AG09309 (cell line): Measurements from ENCODE around the gene CAPN8.
A peak's percentile ranks its signal among the peaks of the same experiment; 100 is the strongest.

Experiments
- DNase-seq: peaks from one replicate; pipeline ENCODE4 v3.0.0-alpha.2; 2010; ENCODE audit warnings: low read depth
- H3K4me3 ChIP-seq: 2 replicates; pipeline ENCODE4 v1.5.1; 2011; ENCODE audit warnings: mild to moderate bottlenecking, low read depth, low read length, moderate library complexity; ENCODE audit not compliant: control insufficient read depth
- CTCF ChIP-seq: IDR thresholded peaks from 2 replicates; pipeline ENCODE4 v1.5.1; 2011; ENCODE audit warnings: mild to moderate bottlenecking, low read depth, low read length, inconsistent platforms; ENCODE audit not compliant: insufficient read depth, control insufficient read depth; ENCODE audit errors: missing control alignments

The CAPN8 gene

DNA sequence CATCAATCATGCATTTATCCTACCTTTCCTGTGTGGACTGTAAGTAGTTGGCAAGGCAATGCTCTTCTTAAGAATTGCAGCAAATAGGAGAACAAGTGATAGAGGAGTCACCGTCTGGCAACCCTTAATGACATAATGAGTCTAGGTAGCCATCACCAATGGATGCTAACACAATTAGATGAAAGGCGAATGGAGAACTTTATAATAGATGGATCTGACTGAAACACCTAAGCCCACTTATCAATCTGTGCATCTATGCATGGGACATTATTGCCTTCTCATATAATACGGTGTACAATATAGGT lies 18.9 kb upstream of the CAPN8 start:
- no peak overlapping the region for H3K4me3 ChIP-seq
- no peak for TF ChIP-seq CTCF
- DNase-seq = no peak

DNA sequence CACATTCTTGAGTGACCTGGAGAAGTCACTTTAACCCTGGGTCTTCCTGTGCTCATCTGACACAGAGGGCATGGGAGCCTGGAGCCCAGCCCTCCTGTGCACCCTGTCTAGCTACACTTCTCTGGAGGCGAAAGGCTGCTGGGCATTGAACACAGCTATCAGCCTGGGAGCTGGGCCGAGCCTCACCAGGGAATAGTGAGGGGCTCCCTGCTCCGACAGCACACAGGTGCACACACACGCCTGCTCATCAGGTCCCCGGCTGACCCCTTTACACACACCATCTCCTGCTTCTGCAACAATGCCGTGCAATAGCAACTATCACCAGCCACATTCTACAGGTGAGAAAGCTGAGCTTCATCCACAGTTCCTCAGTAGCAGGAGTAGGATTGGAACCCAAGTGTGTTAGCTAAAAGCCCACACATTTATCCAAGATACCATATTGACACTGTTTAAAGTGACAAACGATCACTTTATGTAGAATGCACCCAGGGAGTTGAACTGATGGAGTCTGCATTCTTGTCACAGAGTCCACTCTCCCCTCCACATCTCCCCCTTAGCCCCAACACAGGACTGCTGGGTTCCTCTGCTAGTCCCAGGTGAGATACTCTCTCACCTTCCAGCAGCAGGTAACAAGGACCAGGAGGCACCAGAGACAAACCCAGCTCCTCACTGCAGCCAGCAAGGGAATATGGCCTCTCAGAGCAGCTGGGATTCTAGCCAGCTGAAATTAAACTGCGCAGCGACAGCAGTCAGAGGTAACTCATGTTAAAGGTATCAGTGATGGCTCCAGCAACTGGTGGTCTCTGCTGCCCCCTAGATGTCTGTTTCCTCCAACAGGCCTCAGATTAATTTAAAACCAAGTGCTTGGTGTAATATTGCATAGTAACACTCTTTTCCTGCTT lies 18.3 kb upstream of the CAPN8 start:
- no peak for DNase-seq
- no peak overlapping the region for H3K4me3 ChIP-seq
- peak; percentile 67 for TF ChIP-seq CTCF

DNA sequence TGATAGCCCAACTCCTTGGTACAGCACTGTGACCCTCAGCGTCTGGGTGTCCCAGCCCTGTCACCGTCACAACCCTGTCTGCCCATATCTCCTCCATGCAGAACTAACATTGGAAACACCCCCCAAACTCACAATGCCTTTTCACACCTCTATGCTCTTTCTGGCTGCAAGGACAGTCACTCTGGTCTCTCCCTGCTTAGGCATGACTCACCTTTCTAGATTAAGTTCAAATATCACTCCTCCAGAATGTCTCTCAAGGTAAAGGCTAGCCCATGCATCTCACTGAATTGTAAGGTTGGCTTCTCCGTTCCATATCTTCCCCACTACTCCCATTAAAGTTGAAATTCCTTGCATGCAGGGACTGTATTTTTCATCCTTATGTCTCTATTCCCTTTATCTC lies 17.0 kb upstream of the CAPN8 start:
- TF ChIP-seq CTCF = no peak

DNA sequence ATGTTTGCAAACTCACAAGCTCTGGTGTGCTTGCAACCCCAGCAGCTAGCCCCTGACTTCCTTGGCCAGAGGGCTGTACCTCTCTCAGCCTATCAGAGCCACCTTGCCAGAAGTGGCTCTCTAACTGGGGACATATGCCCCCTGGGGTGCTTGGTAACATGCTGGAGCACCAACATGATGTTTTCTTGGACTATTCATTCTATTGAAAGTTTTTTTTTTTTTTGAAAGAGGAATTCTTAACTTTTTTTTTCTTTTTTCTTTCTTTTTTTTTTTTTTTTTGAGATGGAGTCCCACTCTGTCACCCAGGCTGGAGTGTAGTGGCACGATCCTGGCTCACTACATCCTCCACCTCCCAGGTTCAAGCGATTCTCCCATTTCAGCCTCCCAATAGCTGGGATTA lies 14.7 kb upstream of the CAPN8 start:
- no peak for TF ChIP-seq CTCF
- DNase-seq = no peak
- no peak overlapping the region for H3K4me3 ChIP-seq

More for the DNA sequence above, 17.0 kb upstream of the CAPN8 start:
- H3K4me3 ChIP-seq = no peak overlapping the region
- no peak for DNase-seq

DNA sequence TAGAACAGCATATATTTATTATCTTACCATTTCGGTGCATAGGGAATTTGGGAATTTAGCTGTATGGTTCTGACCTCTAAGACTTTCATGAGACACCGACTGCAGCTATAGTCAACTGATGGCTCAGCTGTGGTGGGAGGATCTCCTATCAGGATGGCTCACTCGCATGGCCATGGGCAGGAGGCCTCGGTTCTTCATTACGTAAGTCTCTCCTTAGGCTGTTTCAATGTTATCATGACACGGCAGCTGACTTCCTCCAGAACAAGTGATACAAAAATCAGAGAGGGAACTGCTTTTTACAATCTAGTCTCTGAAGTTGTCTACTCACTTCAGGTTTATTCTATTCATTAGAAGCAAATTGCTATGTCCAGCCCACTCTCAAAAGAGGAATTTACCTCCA lies 13.3 kb upstream of the CAPN8 start:
- DNase-seq = no peak
- TF ChIP-seq CTCF = no peak
- no peak overlapping the region for H3K4me3 ChIP-seq

- TF ChIP-seq CTCF = no peak
- H3K4me3 ChIP-seq = no peak overlapping the region
- DNase-seq = no peak
These were observed 8.8 kb upstream of the CAPN8 start for GRCh38 chr1:223674119-223674890.
